Vagina (tissue), 2 donors: ENCODE results near the gene PIGV.

Source experiments
- CTCF ChIP-seq, 3 experiments: fragments of 450-650 bp in 2 of 3; fragments of 200-600 bp in 1 of 3; sonication (generic) in 1 of 3; IDR thresholded peaks; one replicate each; pipeline ENCODE4 v1.5.1; 2017 to 2019; ENCODE audit warnings: antibody characterized with exemption in 3 of 3, mild to moderate bottlenecking in 2 of 3, moderate library complexity in 2 of 3
- POLR2A ChIP-seq, 2 donors: fragments of 450-650 bp; IDR thresholded peaks; one replicate each; pipeline ENCODE4 v1.6.1; 2017; ENCODE audit warnings: antibody characterized with exemption in 2 of 2, mild to moderate bottlenecking in 2 of 2, moderate library complexity in 2 of 2

- TF ChIP-seq POLR2A (IDR thresholded peaks at IDR 0.05) (no peak), CTCF (IDR thresholded peaks at IDR 0.05) (no peak)
These were observed 28.2 kb upstream of the PIGV start for GRCh38 chr1:26759531-26759930.
